GM20431 (cell line): Measurements from ENCODE around the gene RNF214.

Experiments used
- in situ Hi-C: fragments of 300-500 bp; cut with MseI, MboI; formaldehyde crosslinking; loops from one replicate; pipeline ENCODE4 v1.15.0; 2020; ENCODE audit warnings: low sequenced_read_pairs; ENCODE audit not compliant: unreplicated experiment

The RNF214 gene

DNA sequence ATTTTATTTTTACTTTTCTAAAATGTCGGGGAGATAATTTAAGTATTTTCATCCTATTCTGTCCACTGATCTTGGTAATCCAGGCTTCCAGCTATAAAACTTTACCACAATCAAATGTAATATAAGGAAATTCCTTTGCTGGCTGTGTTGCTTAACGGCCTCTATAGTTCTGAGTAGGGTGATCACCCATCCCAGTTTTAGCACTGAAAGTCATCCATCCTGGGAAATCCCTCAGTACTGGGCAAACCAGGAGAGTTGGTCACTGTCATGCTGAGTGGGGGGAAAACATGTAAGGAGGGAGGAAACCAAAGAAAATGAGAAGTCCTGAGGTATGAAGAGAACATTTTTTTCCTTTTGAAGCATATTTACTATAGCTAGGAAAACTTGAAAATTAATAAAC is 45.9 kb downstream of the RNF214 start:
- in situ Hi-C loops: no loop called here

DNA sequence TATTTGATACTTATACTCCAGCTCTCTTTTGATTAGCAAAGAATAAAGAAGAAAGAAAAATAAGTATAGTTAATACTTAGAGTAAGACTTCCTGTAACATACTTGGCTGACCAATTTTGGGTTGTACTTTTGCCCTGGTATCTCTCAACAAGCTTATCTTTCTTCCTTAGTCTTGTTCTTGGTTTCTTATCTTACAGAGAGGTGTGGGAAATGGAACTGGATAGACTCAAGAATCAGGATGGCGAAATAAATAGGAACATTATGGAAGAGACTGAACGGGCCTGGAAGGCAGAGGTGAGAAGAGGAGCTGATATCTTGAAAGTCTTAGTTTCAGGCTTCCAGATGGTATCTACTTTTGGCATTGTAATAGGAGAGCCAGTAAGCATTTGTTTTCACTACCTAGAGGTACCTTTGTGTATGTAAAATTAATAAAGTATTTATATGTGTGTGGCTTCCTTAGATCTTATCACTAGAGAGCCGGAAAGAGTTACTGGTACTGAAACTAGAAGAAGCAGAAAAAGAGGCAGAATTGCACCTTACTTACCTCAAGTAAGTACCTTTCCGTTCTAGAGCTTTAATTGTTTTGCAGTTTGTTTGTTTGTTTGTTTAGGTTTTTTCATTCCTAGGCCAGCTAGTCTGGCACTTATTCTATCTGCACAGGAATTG is 47.4 kb downstream of the RNF214 start:
- in situ Hi-C loops: no loop called here

- in situ Hi-C loops: no loop called here
These were observed 48.7 kb downstream of the RNF214 start for GRCh38 chr11:117281159-117281558.

DNA sequence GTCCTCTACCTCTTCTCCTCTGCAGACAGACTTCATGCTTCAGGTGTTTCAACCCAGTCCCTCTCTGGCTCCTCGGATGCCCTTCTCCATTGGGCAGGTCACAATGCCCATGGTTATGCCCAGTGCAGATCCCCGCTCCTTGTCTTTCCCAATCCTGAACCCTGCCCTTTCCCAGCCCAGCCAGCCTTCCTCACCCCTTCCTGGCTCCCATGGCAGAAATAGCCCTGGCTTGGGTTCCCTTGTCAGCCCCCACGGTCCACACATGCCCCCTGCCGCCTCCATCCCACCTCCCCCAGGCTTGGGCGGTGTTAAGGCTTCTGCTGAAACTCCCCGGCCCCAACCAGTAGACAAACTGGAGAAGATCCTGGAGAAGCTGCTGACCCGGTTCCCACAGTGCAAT is 49.4 kb downstream of the RNF214 start:
- in situ Hi-C loops: no loop called here

GRCh38 chr11:117282956-117283355 is 50.5 kb downstream of the RNF214 start:
- in situ Hi-C loops: no loop called here

DNA sequence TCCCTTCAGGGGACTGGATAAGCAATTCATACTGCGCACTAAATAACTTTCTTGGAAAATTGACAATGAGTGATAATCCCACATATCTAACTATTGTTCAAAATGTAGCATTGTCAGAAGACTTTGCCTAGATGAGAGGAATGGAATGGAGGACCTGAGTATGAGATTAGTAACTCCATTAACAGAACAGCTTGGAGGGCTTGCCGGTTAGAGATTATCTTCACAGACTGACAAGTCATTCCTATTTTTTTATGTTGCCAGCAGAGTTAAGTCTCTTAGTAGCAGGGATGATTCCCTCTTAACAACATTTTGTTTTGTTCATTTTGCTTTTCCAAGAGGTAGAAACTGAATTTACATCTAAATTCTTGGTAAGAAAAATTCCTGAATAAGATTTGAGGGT is 51.6 kb downstream of the RNF214 start:
- in situ Hi-C loops: no loop called here

GRCh38 chr11:117286588-117286987 is 54.1 kb downstream of the RNF214 start:
- in situ Hi-C loops: no loop called here

DNA sequence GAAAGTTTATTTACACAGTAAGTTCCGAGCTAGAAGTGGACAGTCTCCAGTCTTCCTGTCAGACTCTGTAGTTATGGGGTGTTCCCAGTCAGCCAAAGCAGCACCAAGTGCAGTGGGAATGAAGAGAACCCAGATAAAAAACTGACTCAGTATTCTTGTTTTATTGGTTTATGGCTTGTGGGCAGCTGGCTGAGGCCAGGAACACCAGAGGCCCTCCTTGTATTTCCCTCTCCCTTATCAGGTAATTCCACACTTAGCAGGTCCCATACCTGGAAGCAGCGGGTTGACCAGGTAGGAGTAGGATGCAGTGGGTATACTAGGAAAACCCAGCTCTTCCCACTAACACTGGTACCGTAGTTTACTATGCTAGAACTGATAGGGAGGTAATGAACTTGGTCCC is 55.2 kb downstream of the RNF214 start:
- in situ Hi-C loops: no loop called here

DNA sequence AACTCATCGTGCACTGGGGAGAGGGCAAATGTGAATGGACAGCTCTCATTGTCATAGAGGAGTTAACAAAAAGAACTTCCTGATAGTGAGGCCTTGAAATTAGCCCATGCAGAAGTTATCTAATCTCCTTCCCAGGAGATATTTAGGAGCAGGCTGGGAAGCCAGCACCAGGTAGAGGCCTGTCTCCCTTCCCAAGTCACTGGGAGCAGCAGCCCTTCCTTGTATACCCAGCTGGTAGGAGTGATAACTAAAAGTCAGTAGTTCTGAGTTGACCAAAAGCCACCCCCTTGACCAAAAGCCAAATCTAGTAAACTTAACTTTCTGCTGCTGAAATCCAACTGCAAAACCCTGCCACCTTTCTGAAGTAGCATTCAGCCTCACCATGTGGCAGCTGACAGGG is 57.3 kb downstream of the RNF214 start:
- in situ Hi-C loops: no loop called here

DNA sequence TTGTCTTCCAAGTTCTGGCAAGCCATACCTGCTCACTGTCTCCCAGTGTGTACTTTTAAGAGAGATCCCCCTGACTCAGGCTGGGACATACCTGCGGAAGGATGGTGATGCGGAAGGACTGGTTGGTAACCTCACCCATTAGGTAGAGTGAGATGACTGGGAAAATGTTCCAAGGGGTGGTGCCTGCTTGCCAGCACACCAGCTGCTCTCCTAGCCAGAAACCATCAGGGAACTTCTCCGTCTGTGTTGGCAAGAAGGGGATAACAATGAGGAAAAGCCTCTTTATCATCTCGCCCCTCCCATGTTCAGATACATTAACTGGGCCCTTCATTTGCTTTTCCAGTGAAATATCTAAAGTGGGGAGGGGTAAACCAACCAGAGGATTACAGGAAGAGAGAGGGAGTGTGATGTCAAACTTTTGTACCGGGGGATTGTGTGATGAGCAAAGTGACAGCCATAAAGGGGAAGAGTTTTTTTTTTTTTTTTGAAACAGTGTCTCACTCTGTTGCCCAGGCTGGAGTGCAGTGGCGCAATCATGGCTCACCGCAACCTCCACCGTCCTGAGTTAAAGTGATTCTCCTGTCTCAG is 58.4 kb downstream of the RNF214 start, which contains the start of gene BACE1-AS:
TSS of gene BACE1-AS (plus strand) at position 538 of the 588 bp plus-strand sequence.
- in situ Hi-C loops: no loop called here

- in situ Hi-C loops: no loop called here
These were observed 60.1 kb downstream of the RNF214 start for GRCh38 chr11:117292616-117293015.

DNA sequence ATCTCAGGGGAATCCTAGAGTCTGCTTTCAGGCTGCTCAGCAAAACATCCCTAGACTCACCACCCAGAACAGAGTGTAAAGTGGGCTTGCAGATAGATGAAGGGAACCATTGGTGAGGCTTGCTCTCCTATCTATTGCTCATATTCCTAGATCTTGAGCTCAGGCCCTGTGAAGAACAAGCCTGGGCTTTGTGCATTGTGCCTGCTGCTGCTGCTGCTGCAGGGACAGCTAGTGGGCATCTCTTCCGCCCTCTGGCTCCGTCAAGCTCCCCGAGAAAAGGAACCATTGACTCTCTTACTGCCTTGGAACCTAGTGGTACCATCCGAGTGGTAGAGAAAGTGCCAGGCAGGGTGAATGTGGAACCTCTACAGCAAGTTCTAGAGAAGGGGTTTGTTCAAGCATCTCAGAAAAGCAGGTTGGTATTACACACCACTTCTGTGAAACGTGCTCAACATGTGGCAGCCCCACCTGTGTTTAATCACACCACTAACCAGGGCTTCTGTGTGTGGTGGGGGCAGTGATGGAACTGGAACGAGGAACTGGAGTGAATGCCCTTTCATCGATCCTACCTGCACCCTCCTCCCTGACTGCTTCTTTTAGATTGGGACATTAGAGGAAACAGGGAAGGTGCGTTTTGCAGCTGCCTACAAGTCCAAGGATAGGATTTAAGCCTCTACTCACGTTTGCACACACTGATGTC is 63.1 kb downstream of the RNF214 start:
- in situ Hi-C loops: no loop called here

DNA sequence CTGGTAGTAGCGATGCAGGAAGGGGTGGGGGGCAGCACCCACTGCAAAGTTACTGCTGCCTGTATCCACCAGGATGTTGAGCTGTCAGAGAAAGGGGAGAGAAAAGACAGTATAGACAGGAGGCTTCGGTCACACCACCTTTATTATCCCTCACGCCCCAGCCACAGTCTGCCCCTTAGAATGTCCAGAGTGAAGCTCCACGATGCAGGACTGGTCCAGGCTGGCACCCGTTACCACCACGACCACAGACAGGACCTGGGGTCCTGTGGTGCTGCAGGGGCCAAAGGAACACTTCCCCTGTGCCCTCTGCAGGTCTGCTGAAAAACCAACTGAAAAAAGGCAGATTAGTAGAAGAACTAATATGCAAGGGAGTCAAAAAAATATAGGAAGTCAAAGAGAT is 64.4 kb downstream of the RNF214 start:
- in situ Hi-C loops: no loop called here

DNA sequence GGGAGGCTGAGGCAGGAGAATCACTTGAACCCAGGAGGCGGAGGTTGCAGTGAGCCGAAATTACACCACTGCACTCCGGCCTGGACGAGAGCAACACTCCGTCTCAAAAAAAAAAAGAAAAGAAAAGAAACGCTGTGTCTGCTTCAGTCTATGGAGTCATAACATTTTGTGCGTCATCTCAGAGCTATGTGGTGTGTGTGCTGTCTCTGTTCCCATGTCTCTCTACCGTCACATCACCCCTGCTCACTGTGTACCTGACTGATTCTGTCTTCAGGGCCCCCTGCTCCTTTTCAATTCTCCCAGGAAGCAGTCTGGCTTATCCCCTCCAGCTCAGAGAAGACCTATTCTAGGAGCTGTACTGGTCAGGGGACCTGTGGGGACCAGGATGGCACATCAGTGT is 65.7 kb downstream of the RNF214 start:
- in situ Hi-C loops: no loop called here

- in situ Hi-C loops: no loop called here
These were observed 67.1 kb downstream of the RNF214 start for GRCh38 chr11:117299351-117300282.

GRCh38 chr11:117300283-117300663 is 67.8 kb downstream of the RNF214 start:
- in situ Hi-C loops: no loop called here

DNA sequence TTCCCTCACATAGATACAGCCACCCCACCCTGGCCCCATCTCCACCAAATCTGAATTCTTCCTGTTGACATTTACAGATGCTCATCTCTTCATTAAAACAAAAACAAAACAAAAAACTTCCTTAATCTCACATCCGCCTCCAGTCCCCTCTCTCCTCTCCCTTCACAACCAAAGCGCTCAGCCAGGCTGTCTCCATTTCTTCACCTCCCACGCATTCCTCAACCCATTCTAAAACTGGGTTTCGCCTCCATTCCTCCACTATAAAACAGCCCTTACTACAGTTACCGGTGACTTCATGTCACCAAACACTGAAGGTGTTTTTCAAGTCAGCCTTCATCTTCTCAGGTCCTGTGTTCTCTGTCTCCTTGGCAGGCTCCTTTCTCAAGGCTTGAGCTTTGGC is 68.3 kb downstream of the RNF214 start:
- in situ Hi-C loops: no loop called here

DNA sequence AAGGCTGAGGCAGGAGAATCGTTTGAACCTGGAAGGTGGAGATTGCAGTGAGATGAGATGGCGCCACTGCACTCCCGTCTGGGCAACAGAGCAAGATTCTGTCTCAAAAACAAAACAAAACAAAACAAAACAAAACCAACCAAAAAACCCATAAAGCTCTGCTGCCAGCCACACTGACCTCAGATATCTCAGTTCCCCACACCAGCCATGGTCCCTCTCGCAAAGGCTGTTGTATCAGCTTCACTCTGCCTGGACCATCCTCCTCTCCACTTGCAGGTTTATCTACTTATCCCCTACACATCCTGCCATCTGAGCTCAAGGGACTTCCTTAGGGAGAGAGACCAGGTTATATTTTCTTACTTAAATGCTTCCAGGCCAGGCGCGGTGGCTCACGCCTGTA is 69.8 kb downstream of the RNF214 start:
- in situ Hi-C loops: no loop called here

- in situ Hi-C loops: no loop called here
These were observed 70.6 kb downstream of the RNF214 start for GRCh38 chr11:117303101-117303500.

- in situ Hi-C loops: no loop called here
These were observed 71.3 kb downstream of the RNF214 start for GRCh38 chr11:117303646-117304315.
